HG02938 (cell line): ENCODE results near the gene TFPT.

Source experiments
- ATAC-seq: cut with Tn5 transposase; IDR thresholded peaks from one replicate; pipeline ENCODE4 v1.9.1; 2021; ENCODE audit warnings: mild to moderate bottlenecking, moderate library complexity; ENCODE audit not compliant: unreplicated experiment

Gene TFPT

DNA sequence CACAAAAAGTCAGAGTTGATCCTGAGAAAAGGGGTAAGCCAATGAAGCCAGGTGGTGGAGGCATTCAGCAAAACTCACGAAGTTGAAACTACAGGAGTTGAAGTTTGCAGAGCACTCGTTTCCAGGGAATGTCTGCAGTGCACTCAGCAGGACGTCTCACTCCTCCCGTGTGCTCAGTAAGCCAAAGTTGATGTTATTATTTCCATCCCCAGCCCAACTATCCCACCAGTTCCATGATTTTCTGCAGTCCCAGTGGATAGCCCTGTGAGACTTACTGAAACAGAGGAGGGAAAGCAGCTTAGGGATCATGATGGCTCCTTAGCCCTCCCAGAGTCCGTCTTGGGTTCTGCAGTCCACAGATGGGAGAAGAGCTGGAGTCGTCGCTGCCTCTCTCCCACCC, 34.4 kb downstream of the TFPT start, which contains the start of gene TARM1:
Gene TARM1, minus strand, starts transcription at position 334 of the 400 bp plus-strand sequence. Its CDS starts 25 bp downstream, at position 309.
- ATAC-seq, result no peak

DNA sequence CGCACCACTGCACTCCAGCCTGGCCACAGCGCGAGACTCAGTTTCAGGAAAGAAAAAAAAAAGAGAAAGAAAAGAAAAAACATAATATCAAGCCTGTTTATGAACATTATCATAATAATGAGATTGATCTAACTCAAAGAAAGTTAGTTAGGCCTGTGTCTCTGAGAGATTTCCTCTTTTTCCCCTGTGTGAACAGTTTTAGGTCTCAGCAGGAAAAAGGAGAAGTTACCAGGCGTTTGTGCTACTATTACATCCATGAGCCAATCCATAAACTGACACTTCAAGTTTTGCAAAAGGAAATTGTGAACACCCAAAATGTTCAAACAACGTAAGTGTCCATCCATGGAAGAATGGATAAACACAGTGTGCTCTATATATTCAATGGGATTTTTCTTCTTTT, 38.1 kb downstream of the TFPT start:
- ATAC-seq, result no peak

DNA sequence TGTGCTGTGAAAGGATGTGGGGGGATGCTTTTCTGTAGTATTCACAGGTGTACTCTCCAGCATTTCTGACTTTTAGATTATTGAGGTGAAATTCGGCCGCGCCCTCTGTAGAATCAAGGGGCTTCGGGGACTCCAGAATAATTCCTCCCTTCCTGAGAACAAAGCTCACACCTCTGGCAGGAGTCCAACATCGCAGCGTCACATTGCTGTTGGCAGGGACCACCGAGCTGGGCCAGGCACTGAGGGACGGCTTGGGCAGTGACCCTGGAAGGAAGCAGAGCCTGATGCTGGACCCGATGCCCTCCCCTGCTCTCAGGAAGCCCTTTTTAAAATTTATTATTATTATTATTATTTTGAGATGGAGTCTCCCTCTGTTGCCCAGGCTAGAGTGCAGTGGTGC, 40.6 kb downstream of the TFPT start:
- ATAC-seq, result no peak

DNA sequence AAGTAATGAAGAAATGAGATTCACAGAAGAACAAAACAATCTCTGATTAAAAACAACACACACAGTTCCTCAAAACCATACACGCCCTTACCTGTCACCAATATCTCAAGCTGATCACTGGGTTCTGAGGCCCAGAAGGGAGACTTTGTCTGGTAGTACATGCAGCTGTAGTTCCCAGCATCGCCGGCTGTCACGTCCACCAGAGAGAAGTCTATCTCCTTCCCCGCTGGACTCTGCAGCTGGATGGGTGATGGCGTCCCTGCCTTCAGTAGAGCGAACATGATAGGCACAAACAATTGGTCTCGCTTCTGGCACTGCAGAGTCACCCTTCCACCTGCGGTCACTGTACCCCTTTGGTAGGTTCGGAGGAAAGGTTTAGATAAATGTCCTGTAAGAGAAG, 41.6 kb downstream of the TFPT start:
- no peak for ATAC-seq

DNA sequence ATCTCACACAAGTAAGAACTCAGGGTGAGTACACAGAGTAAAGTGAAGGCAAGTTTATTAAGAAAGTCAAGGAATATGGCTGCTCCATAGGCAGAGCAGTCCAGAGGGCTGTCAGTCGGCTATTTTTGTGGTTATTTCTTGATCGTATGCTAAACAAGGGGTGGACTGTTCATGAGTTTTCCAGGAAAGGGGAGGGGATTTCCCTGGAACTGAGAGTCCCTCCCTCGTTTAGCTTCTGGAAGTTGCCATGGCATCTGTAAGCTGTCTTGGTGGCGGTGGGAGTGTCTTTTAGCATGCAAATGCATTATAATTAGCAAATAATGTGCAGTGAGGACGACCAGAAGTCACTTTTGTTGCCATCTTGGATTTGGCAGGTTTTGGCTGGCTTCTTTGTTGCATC, 46.0 kb downstream of the TFPT start:
- ATAC-seq, result no peak

DNA sequence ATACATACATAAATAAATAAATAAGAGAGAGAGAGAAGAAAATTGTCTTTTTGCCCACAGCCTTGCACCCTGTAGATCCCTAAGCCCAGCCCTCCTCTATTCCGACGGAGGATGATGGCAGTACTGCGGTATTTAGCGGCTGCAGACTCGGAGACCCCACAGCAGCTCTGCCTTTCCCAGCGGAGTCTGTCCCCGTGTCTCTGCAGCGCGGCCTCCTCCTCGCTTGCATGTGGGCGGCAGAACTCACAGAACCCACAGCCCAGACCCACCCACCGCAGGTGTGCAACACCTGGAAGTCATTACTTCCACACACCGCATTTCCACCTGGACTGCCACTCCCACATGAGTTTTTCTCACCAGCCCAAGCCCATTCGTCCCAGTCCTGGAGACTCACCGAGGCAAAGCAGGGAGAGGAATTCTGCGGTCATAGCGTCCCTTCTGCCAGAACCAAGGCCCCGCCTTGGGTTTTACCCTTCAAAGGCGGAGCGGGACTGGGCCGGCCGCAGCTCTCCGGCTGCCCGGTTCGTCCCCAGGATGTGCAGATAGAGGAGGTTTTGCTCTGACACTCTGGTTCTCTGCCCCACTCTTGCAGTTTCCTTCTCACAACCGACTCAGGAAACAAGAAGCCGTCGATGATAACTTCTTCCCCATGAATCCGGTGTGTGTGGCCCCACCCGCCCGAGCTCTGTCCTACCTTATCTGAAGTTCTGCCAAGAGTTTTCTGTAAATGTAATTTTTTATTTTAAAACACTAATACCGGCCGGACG, 51.9 kb downstream of the TFPT start, which contains the start of gene VSTM1:
Gene VSTM1, minus strand, starts transcription at position 548 of the 767 bp plus-strand sequence. Its CDS starts 120 bp downstream, at position 428.
- no peak for ATAC-seq

DNA sequence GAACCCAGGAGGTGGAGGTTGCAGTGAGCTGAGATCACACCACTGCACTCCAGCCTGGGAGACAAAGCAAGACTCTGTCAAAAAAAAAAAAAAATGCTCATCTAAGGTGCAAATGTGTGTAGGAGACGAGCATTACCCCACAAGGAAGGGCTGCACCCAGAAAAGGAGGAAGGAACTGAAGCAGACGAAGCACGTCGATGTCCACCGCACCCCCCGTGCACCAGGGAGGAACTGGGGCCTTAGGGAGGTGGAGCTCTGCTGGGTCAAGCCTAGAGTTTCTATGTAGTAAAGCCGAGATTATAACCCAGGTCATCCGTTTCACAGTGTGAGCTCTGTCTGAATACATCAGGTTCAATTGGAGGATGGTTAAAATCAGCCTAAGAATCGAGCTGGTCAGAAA, 52.8 kb downstream of the TFPT start:
- ATAC-seq, result no peak
